Smooth muscle cell (in vitro differentiated cells): ENCODE measurements around the gene FSCN2. TPM values are rescaled to one million over a fixed set of nuclear protein-coding genes. Genes with fewer than 3 reads are reported as not detected.

ENCODE experiments used
- DNase-seq: peaks from one replicate; lab custom pipeline; 2025; ENCODE audit not compliant: unreplicated experiment; lab: John Stamatoyannopoulos, UW
- H2AFZ ChIP-seq: fragments of 200-600 bp; sonication (generic); 2 replicates; pipeline ENCODE4 v1.6.0; 2016; ENCODE audit warnings: antibody characterized with exemption, low read depth, mild to moderate bottlenecking
- H3F3A ChIP-seq: fragments of 200-600 bp; sonication (generic); 2 replicates; pipeline ENCODE4 v1.6.0; 2017; ENCODE audit warnings: antibody characterized with exemption, low read depth
- H3K27ac ChIP-seq: fragments of 200-600 bp; sonication (generic); 2 replicates; pipeline ENCODE4 v1.5.1; 2016; ENCODE audit warnings: low read depth, mild to moderate bottlenecking
- H3K27me3 ChIP-seq: fragments of 200-600 bp; sonication (generic); 2 replicates; pipeline ENCODE4 v1.6.1; 2016; ENCODE audit warnings: low read depth, mild to moderate bottlenecking
- H3K36me3 ChIP-seq: fragments of 200-600 bp; sonication (generic); 2 replicates; pipeline ENCODE4 v1.5.1; 2016; ENCODE audit warnings: low read depth
- H3K4me1 ChIP-seq: fragments of 200-600 bp; sonication (generic); 2 replicates; pipeline ENCODE4 v1.5.1; 2016; ENCODE audit warnings: low read depth
- H3K4me2 ChIP-seq: fragments of 200-600 bp; sonication (generic); 2 replicates; pipeline ENCODE4 v1.6.0; 2016; ENCODE audit warnings: mild to moderate bottlenecking
- H3K4me3 ChIP-seq: fragments of 200-600 bp; sonication (generic); 2 replicates; pipeline ENCODE4 v1.5.1; 2016; ENCODE audit warnings: mild to moderate bottlenecking
- H3K79me2 ChIP-seq: fragments of 200-600 bp; sonication (generic); 2 replicates; pipeline ENCODE4 v1.6.0; 2016; ENCODE audit warnings: low read depth, mild to moderate bottlenecking
- H3K9ac ChIP-seq: fragments of 200-600 bp; sonication (generic); 2 replicates; pipeline ENCODE4 v1.6.0; 2016; ENCODE audit warnings: low read depth
- H3K9me3 ChIP-seq: fragments of 200-600 bp; sonication (generic); replicated peaks from 2 replicates; pipeline ENCODE4 v1.5.1; 2016; ENCODE audit warnings: low read depth
- H4K20me1 ChIP-seq: fragments of 200-600 bp; sonication (generic); 2 replicates; pipeline ENCODE4 v1.6.0; 2016; ENCODE audit warnings: low read depth
- WGBS: methylation state at CpG from one replicate; pipeline ENCODE4 v1.1.7; 2016; ENCODE audit warnings: low lambda C conversion rate; 5-methylcytosine and 5-hydroxymethylcytosine counted together
- polyA plus RNA-seq: library from polyadenylated mRNA; unstranded; fragments of >200 nt; fragmentation: Nextera tagmentation; extraction: Ambion mirVana; gene quantifications from 2 replicates; pipeline ENCODE4 v1.2.1, GENCODE V29; 2016
- total RNA-seq: library from RNA; depleted of rRNA; stranded (reverse); fragments of >200 nt; gene quantifications from 2 replicates; pipeline ENCODE4 v1.2.3, GENCODE V29; 2014
- TF ChIP-seq, protein P1 (sequence below): fragments of 200-600 bp; sonication (generic); IDR thresholded peaks from 2 replicates; pipeline ENCODE4 v1.5.1; 2017; ENCODE audit warnings: borderline replicate concordance, mild to moderate bottlenecking, antibody characterized with exemption; ENCODE audit not compliant: insufficient read depth, poor library complexity, severe bottlenecking

Gene FSCN2
- total and polyA plus RNA-seq, 2 experiments from 2014 or later: 0.63 to 0.72 TPM

DNA sequence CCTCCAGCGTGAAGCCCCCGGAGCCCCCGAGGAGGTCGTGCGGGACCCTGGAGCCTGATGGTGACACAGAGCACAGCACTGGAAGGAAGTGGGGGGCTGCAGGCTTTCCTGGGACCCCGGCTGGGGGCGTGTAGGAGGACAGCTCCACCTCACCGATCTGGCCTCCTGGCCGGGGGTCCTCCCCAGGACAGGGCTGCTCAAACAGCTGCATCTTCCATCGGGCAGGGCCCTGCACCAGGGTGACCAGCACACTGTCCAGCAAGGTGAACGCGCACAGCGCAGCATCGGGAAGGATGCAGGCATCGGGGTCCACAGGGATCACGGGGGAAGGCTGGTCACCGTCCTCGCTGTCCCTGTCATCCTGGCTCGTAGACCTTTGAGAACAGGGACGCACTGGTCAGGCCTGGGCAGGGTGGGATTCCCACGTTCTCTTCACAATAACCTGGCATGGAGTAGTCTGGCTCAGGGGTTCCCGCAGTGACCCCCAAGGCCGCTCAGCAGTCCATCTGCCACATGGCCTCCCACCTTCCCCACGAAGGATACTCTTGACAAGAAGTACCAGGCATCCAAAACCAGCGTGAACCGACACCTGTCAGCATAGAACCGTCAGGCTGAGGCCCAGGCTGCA lies 22.8 kb downstream of the FSCN2 start:
- no peak overlapping the region for H2AFZ ChIP-seq
- H3K4me3 ChIP-seq: peak overlapping the region; percentile 86
- peak overlapping the region; percentile 79 for H3K9ac ChIP-seq
- H3K4me1 ChIP-seq: peaks cover 3% of the 10 kb centered on the region
- H3K27me3 ChIP-seq: no peaks in the 10 kb centered on the region
- H3K4me2 ChIP-seq: peak overlapping the region; percentile 87
- no peak for DNase-seq
- TF ChIP-seq, protein P1, sequence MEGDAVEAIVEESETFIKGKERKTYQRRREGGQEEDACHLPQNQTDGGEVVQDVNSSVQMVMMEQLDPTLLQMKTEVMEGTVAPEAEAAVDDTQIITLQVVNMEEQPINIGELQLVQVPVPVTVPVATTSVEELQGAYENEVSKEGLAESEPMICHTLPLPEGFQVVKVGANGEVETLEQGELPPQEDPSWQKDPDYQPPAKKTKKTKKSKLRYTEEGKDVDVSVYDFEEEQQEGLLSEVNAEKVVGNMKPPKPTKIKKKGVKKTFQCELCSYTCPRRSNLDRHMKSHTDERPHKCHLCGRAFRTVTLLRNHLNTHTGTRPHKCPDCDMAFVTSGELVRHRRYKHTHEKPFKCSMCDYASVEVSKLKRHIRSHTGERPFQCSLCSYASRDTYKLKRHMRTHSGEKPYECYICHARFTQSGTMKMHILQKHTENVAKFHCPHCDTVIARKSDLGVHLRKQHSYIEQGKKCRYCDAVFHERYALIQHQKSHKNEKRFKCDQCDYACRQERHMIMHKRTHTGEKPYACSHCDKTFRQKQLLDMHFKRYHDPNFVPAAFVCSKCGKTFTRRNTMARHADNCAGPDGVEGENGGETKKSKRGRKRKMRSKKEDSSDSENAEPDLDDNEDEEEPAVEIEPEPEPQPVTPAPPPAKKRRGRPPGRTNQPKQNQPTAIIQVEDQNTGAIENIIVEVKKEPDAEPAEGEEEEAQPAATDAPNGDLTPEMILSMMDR: no peak
- H4K20me1 ChIP-seq: peaks cover 9% of the 10 kb centered on the region
- 95% methylated on average over 27 of the region's 27 CpGs for WGBS
- no peaks in the 10 kb centered on the region for H3K9me3 ChIP-seq
- no peaks in the 10 kb centered on the region for H3K36me3 ChIP-seq
- H3F3A ChIP-seq: peaks cover 14% of the 10 kb centered on the region
- peaks cover 14% of the 10 kb centered on the region for H3K79me2 ChIP-seq
- no peak overlapping the region for H3K27ac ChIP-seq

DNA sequence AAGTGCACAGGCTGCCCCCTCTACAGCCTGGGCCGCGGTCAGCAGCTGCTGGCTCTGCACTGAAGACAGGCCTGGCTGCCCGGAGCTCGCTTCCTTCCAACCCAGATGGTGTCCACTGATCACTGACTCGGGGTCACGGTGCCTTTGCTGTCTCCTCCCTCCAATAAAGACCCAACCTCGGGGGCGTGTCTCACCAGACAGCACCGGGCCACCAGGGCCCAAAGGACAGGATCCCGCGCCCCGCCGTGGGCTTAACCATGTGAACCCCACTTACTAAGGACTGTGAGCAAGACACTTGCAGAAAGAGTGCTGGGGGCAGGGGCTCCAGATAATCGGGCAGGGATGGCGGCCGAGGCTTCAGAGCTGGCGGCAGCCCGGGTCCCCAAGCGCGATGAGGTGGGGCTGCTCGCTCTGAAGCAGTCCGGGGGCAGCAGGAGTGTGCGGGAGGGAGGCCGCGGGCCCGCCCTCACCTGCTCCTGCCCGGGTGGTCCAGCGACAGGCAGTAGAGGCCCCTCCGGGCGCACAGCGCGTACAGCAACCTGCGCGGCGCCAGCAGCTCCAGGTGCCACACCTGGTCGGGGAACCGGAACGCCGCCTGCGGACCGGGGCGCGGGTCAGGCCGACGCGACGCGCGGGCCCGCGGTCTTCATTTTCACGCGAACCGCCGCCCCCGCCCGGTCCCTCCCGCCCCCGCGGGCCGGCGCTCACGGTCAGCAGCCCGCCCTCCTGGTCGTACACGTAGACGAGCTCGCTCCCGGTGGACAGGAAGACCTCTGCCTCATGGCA lies 23.5 kb downstream of the FSCN2 start:
- no peaks in the 10 kb centered on the region for H3K9me3 ChIP-seq
- H3K79me2 ChIP-seq: peaks cover 14% of the 10 kb centered on the region
- TF ChIP-seq, protein P1: no peak
- 5% methylated on average over 56 of the region's 69 CpGs for WGBS
- peaks cover 13% of the 10 kb centered on the region for H4K20me1 ChIP-seq
- H3K27me3 ChIP-seq: no peaks in the 10 kb centered on the region
- H3F3A ChIP-seq: peaks cover 17% of the 10 kb centered on the region
- no peak for DNase-seq
- peak overlapping the region; percentile 87 for H3K4me2 ChIP-seq
- no peak overlapping the region for H2AFZ ChIP-seq
- no peaks in the 10 kb centered on the region for H3K36me3 ChIP-seq
- H3K27ac ChIP-seq: peak overlapping the region; percentile 6
- peak overlapping the region; percentile 86 for H3K4me3 ChIP-seq
- peaks cover 3% of the 10 kb centered on the region for H3K4me1 ChIP-seq
- peak overlapping the region; percentile 79 for H3K9ac ChIP-seq

DNA sequence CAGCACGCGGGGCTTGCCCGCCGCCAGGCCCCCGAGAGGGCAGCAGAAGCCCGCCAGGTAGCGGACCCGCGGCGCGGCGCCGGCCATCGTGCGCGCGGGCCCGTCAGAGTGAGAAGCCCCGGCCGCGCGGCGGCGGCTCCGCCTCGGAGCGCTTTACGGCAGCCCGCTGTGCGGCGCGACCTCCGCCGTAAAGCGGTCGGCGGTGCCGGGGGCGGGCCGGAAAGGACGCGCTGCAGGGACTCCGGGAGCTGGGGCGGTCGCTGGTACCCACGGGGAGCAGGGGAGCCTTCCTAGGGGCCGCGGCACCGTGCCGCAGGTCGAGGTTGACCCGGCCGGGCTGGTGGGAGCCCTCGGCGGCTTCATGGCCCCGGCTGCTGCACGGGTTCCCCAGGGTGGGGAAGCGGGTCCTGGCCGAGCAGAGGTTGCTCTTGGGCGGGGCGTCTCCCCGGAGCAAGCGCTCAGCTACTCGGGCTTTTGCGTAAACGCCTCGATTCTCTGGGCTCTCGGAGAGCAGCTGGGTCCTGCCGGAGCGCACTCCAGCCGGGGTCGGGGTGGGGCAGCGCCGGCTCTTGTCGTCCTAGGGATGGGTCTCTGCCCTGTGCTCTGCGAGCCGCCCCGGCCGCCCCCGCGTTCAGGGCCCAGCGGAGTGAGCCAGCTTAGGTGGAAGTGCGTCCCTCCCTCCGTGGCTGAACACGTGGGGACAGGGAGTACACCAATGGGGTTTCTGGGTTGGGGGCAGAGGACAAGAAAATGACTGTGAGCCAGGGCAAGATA lies 24.3 kb downstream of the FSCN2 start, which contains the start of gene FAAP100:
Gene FAAP100 (minus strand): TSS at position 110 of the 774 bp plus-strand sequence. CDS start 23 bp downstream, at position 87.
- Histone ChIP-seq H3F3A (peaks cover 20% of the 10 kb centered on the region), H3K79me2 (peaks cover 14% of the 10 kb centered on the region), H4K20me1 (peaks cover 21% of the 10 kb centered on the region), H3K36me3 (no peaks in the 10 kb centered on the region), H3K9me3 (no peaks in the 10 kb centered on the region), H3K27me3 (no peaks in the 10 kb centered on the region), H3K4me1 (peaks cover 3% of the 10 kb centered on the region), H2AFZ (no peak within 1 kb of the TSS), H3K27ac (peak within 1 kb of the TSS; percentile 61), H3K9ac (peak within 1 kb of the TSS; percentile 79), H3K4me2 (peak within 1 kb of the TSS; percentile 87), H3K4me3 (peak within 1 kb of the TSS; percentile 86)
- 1% methylated on average over 64 of the region's 85 CpGs for WGBS
- TF ChIP-seq, protein P1: no peak
- DNase-seq: peak; percentile 73
